ENCODE results near the gene FAM131A.

Gene FAM131A

GRCh38 chr3:184337399-184337714 lies at the start of gene FAM131A:
Gene FAM131A, plus strand, starts transcription at chr3:184337600. Its CDS starts 31 bp downstream, at chr3:184337631.
- no peak for DNase-seq (ENCODE audit: low read depth)

- DNase-seq (ENCODE audit: low read depth): peak; percentile 28
These were observed 47.9 kb upstream of the FAM131A start for GRCh38 chr3:184289426-184289938.

GRCh38 chr3:184290331-184290730 lies 47.1 kb upstream of the FAM131A start:
- DNase-seq (ENCODE audit: low read depth): no peak

- no peak for DNase-seq (ENCODE audit: low read depth)
These were observed 46.2 kb upstream of the FAM131A start for GRCh38 chr3:184291044-184291737.

GRCh38 chr3:184291738-184292445 lies 45.5 kb upstream of the FAM131A start:
- DNase-seq (ENCODE audit: low read depth): no peak

GRCh38 chr3:184295771-184296170 lies 41.6 kb upstream of the FAM131A start:
- DNase-seq (ENCODE audit: low read depth): no peak

- DNase-seq (ENCODE audit: low read depth): no peak
These were observed 40.8 kb upstream of the FAM131A start for GRCh38 chr3:184296616-184297015.

GRCh38 chr3:184298759-184299487 lies 38.5 kb upstream of the FAM131A start, which contains the start of gene PSMD2:
Gene PSMD2, plus strand, starts transcription at chr3:184299241. Its CDS starts 26 bp downstream, at chr3:184299267.
- peak; percentile 96 for DNase-seq (ENCODE audit: low read depth)

GRCh38 chr3:184299488-184300377 lies 37.7 kb upstream of the FAM131A start:
- DNase-seq (ENCODE audit: low read depth): no peak

- no peak for DNase-seq (ENCODE audit: low read depth)
These were observed 37.1 kb upstream of the FAM131A start for GRCh38 chr3:184300378-184300720.

- DNase-seq (ENCODE audit: low read depth): no peak
These were observed 31.8 kb upstream of the FAM131A start for GRCh38 chr3:184305577-184305976.

- DNase-seq (ENCODE audit: low read depth): no peak
These were observed 30.9 kb upstream of the FAM131A start for GRCh38 chr3:184306341-184306972.

GRCh38 chr3:184307915-184308314 lies 29.5 kb upstream of the FAM131A start:
- no peak for DNase-seq (ENCODE audit: low read depth)

- no peak for DNase-seq (ENCODE audit: low read depth)
These were observed 28.7 kb upstream of the FAM131A start for GRCh38 chr3:184308744-184309143.

GRCh38 chr3:184311633-184312032 lies 25.8 kb upstream of the FAM131A start:
- DNase-seq (ENCODE audit: low read depth): no peak

- DNase-seq (ENCODE audit: low read depth): peak; percentile 85
These were observed 23.1 kb upstream of the FAM131A start, which contains the start of gene EIF4G1 for GRCh38 chr3:184314363-184314699. Gene EIF4G1, plus strand, starts transcription at chr3:184314606. Its CDS starts 1,191 bp downstream, at chr3:184315797.

GRCh38 chr3:184314700-184315542 lies 22.5 kb upstream of the FAM131A start:
- peak; percentile 37 for DNase-seq (ENCODE audit: low read depth)

GRCh38 chr3:184315543-184315867 lies 21.9 kb upstream of the FAM131A start:
- DNase-seq (ENCODE audit: low read depth): no peak

GRCh38 chr3:184315871-184316661 lies 21.3 kb upstream of the FAM131A start:
- no peak for DNase-seq (ENCODE audit: low read depth)

GRCh38 chr3:184316792-184317191 lies 20.6 kb upstream of the FAM131A start:
- no peak for DNase-seq (ENCODE audit: low read depth)
